GM21619 (cell line): Measurements from ENCODE around the gene STAB1.

Experiments used
- ATAC-seq: cut with Tn5 transposase; IDR thresholded peaks from one replicate; pipeline ENCODE4 v1.9.1; 2021; ENCODE audit not compliant: unreplicated experiment

The STAB1 gene

GRCh38 chr3:52494886-52495495 lies at the start of gene STAB1:
TSS of gene STAB1 (plus strand) at chr3:52495338. CDS start at chr3:52495414, 76 bp downstream.
- no peak for ATAC-seq

GRCh38 chr3:52446042-52446441 lies 49.1 kb upstream of the STAB1 start:
- no peak for ATAC-seq

- ATAC-seq, result no peak
Measured at GRCh38 chr3:52446631-52447511, 48.3 kb upstream of the STAB1 start.

GRCh38 chr3:52447512-52448355 lies 47.4 kb upstream of the STAB1 start:
- no peak for ATAC-seq

GRCh38 chr3:52450489-52451236 lies 44.5 kb upstream of the STAB1 start:
- no peak for ATAC-seq

- ATAC-seq, result no peak
Measured at GRCh38 chr3:52451237-52452083, 43.7 kb upstream of the STAB1 start.

GRCh38 chr3:52452126-52452525 lies 43.0 kb upstream of the STAB1 start:
- ATAC-seq, result no peak

GRCh38 chr3:52452570-52453221 lies 42.4 kb upstream of the STAB1 start:
- ATAC-seq, result no peak

GRCh38 chr3:52453496-52454249 lies 41.5 kb upstream of the STAB1 start, which contains the start of gene TNNC1:
TSS of gene TNNC1 (minus strand) at chr3:52454041. CDS start at chr3:52454015, 26 bp downstream.
- no peak for ATAC-seq

- no peak for ATAC-seq
Measured at GRCh38 chr3:52454250-52454937, 40.7 kb upstream of the STAB1 start.

- no peak for ATAC-seq
Measured at GRCh38 chr3:52454938-52455282, 40.2 kb upstream of the STAB1 start.

GRCh38 chr3:52455283-52456168 lies 39.6 kb upstream of the STAB1 start, which contains the start of gene NISCH:
TSS of gene NISCH (plus strand) at chr3:52455604. CDS start at chr3:52455642, 38 bp downstream.
- peak; percentile 63 for ATAC-seq

- ATAC-seq, result no peak
Measured at GRCh38 chr3:52456169-52456799, 38.9 kb upstream of the STAB1 start.

GRCh38 chr3:52456800-52457183 lies 38.3 kb upstream of the STAB1 start:
- no peak for ATAC-seq

GRCh38 chr3:52458031-52458760 lies 36.9 kb upstream of the STAB1 start:
- no peak for ATAC-seq
